HuH-7.5 (cell line): ENCODE results near the gene ELF3.
A peak's percentile ranks its signal among the peaks of the same experiment; 100 is the strongest.
"Not testable (repeated sequence)": the region's sequence is repeated elsewhere in the genome, so short reads cannot be mapped to it uniquely, and the experiment has no call there.

Experiments used
- DNase-seq: peaks from one replicate; pipeline ENCODE4 v3.0.0; 2011; ENCODE audit warnings: low spot score

Gene ELF3

DNA sequence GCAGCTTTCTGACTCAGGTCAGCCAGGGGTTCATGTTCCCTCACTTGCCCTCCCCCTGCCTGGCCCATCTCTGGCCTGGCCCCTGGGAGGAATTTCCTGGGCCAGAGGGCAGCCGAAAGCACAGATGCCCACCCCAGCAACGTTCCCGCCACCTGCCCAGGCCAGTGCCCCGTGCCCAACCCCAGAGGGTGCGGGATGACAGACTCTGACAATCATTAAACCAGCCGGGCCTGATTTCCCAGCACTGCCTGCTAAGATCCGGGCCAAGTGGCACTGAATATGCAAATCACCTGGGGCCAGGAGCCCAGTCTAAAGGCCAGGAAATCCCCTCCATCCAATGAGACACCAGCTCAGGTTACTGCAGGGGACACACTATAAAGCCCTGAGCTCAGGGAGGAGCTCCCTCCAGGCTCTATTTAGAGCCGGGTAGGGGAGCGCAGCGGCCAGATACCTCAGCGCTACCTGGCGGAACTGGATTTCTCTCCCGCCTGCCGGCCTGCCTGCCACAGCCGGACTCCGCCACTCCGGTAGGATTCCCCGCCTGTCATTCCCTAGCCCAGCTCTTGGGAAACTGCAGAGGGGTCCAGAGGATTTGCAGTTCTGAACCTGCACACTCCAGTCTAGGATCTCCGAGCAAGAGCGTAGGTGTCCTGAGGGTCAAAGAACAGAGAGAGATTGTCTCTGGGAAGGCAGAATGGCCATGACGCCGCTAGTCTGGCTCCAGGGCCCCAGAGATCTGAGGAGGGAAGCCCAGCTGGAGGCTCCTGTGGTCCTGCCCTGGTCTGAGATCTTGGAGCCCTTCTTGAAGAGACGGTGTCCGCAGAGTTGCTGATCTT lies at the start of gene ELF3:
ELF3 (plus strand) TSS at position 408 of the 836 bp plus-strand sequence. CDS start 550 bp downstream, outside the sequence.
- peak; percentile 89 for DNase-seq

GRCh38 chr1:201962382-201962781 lies 48.0 kb upstream of the ELF3 start:
- not testable (repeated sequence) for DNase-seq

DNA sequence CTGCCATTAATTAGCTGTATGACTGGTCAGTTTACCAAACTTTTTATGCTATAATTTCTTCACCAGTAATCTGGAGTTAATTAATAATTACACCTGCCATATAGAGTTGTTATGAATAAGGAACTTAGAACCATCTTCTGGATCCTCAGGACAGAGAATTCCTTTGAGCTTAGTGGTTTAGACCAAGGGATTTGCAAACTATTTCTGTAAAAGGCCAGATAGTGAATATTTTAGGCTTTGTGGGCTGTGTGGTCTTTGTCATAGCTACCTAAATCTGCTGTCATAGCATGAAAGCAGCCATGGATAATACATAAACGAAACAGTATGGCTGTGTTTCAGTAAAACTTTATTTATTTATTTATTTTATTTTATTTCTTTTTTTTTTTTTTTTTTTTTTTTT lies 46.1 kb upstream of the ELF3 start:
- no peak for DNase-seq

DNA sequence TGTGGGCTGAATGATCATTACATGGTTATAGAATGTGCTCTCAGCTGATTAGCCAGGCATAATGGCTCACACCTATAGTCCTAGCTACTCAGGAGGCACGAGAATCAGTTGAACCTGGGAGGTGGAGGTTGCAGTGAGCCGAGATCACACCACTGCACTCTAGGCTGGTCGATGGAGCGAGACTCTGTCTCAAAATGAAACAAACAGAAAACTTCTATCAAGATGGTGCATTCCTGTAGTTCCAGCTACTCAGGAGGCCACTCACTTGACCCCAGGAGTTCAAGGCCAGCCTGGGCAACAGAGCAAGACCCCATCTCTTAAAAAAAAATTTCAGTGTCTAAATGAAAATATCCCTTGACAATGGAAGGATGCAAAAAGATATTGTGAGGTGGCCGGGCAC lies 44.2 kb upstream of the ELF3 start:
- DNase-seq = no peak

DNA sequence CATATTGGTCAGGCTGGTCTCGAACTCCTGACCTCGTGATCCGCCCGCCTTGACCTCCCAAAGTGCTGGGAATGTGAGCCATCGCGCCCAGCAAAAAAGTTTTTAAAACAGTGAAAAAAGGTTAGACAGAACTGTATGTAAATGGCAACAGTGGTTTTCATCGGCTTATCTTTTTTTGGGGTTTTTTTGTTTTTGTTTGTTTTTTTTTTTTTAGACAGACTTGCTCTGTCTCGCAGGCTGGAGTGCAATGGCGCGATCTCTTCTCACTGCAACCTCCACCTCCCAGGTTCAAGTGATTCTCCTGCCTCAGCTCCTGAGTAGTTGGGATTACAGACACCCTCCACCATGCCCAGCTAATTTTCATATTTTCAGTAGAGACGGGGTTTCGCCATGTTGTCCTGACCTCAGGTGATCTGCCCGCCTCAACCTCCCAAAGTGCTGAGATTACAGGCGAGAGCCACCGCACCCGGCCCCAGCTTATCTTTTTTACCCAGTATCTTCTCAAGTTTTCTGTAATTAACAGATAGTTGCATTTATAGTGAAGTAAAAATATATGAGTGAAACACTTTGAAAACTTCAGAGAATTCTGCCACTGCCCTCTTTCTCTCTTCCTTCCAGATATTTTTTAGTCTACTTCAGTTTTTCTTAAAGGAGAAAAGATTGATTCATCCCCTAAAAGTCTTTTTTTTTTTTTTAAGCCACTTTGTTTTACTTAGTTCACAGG lies 42.0 kb upstream of the ELF3 start:
- DNase-seq = no peak

DNA sequence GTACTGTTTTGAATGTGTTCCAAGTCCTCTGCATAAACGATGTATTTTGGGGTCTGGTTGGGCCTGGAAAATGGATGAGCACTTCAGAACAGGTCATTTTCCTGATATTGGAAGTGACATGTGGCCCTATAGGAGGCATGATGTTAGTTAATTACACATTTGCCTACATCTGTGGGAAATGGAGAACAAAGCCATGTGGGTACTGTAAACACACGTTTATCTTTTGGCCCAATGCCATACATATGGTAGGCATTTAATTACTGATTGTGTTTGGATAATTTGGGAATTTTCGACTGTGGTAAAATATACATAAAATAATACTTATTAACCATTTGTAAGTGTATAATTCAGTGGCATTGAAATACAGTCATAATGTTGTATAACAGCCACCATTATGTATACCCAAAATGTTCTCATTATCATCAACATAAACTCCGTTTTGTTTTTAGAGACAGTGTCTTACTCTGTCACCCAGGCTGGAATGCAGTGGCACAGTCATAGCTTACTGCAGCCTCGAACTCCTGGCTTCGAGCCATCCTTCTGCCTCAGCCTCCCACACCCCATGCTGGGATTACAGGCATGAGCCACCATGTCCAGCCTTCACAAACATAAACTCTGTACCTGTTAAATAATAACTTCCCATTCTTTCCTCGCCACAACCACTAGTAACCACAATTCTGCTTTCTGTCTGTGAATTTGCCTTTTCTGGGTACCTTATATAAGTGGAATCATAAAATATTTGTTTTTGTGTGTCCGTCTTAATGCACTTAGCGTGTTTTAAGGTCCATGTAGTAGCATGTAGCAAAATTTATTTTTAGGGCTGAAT lies 39.8 kb upstream of the ELF3 start:
- no peak for DNase-seq

GRCh38 chr1:201982082-201982622 lies 28.2 kb upstream of the ELF3 start:
- peak; percentile 59 for DNase-seq

- peak; percentile 56 for DNase-seq
Observed at GRCh38 chr1:201982623-201983379, 27.6 kb upstream of the ELF3 start, which contains the start of gene RNPEP. Gene RNPEP, plus strand, starts transcription at chr1:201982648. Its CDS starts 19 bp downstream, at chr1:201982667.

GRCh38 chr1:201983380-201983805 lies 27.0 kb upstream of the ELF3 start:
- peak; percentile 64 for DNase-seq

DNA sequence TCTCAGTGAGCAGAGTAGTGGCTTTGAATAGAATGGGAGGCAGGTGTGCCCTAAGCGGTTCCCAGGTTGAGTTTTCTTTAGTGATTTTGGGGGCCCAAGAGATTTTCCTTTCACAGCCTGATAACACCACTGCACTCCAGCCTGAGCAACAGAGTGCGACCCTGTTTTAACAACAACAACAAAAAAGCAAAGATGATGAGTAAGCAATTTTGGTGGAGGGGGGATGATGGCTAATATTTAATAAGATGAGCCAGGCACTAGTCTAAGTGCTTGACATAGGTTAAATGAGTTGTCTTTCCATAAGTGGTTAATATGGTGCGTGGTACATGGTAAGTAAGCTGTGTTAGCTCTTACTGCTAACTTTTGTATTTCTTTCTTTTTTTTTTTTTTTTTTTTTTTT lies 25.9 kb upstream of the ELF3 start:
- DNase-seq = no peak

- DNase-seq = no peak
Observed at GRCh38 chr1:201985355-201985754, 25.0 kb upstream of the ELF3 start.

DNA sequence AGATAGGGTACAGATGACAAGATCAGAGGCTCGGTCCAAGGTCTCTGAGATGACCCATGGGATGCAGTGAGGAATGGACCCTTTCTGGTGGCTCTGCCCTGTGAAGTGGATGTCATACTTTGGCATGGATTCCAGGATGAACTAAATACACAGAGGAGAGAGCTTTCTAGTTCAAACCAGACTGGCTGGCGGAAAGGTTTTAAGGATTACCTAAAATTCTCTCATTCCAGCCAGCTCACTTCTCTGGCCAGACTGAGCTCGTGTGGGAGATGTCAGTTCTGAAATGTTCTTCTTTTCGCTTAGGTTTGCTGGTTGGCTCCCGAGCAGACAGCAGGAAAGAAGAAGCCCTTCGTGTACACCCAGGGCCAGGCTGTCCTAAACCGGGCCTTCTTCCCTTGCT lies 21.8 kb upstream of the ELF3 start:
- no peak for DNase-seq

- no peak for DNase-seq
Observed at GRCh38 chr1:201989354-201990128, 20.8 kb upstream of the ELF3 start.

DNA sequence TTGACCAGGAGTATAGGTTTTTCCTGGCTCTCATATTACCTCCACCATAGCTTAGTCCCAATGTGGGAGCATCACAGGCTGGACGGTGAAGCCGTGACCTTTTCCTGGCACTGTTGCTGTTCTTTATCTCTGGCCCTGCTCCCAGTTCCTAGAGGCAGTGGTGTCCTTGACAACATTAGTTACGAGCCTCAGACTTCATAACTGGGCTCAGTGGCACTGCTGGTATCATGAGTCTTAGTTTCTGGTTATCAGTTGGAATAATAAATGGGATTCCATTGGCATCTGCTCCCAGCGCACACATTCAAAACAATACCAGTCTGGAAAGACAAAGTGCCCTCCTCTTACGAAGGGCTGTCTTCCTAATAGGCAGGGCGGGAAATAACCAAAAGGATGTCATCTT lies 20.0 kb upstream of the ELF3 start:
- no peak for DNase-seq

DNA sequence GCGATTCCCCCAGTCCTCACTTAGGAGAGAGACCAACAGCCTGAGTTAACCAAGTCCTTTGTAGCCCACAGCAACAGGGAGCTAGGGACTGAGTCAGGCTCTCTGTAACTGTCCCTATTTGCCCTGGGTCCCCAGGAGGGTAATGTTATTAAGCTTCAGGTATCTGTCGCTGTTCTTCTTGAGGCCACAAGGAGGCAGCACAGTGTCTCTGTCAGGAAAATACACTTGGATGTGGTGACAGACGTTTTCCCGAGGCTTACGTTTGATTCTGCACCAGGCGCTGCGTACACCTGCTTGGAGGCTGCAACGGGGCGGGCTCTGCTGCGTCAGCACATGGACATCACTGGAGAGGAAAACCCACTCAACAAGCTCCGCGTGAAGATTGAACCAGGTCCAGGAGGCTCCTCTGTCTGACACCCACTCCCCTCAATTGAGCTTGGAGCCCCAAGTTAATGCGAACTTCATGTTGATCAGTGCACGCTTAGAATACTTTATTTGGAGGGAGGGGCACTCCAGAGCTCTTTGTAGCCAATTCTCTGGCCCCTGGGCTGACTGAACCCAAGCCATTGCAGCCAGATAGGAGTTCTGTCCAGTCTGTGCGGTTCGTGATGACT lies 10.7 kb upstream of the ELF3 start:
- peak; percentile 70 for DNase-seq

- DNase-seq = no peak
Observed at GRCh38 chr1:202002507-202002906, 7.9 kb upstream of the ELF3 start.

GRCh38 chr1:202004711-202005110 lies 5.7 kb upstream of the ELF3 start:
- DNase-seq = no peak

- peak; percentile 64 for DNase-seq
Observed at GRCh38 chr1:202005958-202006357, 4.4 kb upstream of the ELF3 start.

- DNase-seq = no peak
Observed at GRCh38 chr1:202007304-202007703, 3.1 kb upstream of the ELF3 start.
